ENCODE measurements around the gene GFRAL.

Gene GFRAL

DNA sequence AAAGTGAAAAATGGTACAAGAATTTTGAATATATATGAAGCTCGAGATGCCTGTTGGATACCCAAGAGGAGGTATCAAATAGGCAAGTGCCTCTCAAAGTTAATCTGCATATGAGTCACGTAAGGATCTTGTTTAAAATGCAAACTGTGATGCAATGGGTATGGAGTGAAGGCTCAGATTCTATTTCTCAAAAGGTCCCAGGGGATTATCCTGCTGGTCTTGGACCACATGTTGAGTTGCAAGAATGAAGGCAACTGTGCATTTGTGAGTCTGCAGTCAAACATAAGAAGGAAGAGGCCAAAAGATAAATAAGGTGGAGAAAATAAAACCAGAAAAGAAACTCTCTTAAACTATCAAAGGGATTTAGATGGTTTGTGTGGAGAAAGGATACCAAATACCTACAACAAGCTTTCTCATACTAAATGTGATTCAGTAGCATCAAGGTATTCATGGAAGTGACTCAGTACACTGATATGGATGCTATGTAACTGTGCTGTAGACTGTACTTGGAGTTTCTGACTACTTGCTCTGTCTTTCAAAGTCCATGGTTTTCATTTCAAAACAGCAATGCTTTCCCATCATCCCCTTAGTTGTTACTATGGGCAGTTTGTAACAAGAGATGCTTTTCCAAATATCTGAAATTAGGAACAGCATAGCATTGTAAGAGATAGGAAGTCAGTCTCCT, 106.3 kb downstream of the GFRAL start:
- no peak for TF ChIP-seq EZH2phosphoT487 (IDR thresholded peaks at IDR 0.05; ENCODE audit: borderline replicate concordance)
- TF ChIP-seq, protein P1, sequence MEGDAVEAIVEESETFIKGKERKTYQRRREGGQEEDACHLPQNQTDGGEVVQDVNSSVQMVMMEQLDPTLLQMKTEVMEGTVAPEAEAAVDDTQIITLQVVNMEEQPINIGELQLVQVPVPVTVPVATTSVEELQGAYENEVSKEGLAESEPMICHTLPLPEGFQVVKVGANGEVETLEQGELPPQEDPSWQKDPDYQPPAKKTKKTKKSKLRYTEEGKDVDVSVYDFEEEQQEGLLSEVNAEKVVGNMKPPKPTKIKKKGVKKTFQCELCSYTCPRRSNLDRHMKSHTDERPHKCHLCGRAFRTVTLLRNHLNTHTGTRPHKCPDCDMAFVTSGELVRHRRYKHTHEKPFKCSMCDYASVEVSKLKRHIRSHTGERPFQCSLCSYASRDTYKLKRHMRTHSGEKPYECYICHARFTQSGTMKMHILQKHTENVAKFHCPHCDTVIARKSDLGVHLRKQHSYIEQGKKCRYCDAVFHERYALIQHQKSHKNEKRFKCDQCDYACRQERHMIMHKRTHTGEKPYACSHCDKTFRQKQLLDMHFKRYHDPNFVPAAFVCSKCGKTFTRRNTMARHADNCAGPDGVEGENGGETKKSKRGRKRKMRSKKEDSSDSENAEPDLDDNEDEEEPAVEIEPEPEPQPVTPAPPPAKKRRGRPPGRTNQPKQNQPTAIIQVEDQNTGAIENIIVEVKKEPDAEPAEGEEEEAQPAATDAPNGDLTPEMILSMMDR (conservative IDR thresholded peaks at IDR 0.05; ENCODE audit: low read length): no peak
- no peaks in the 10 kb centered on the region for H4K20me1 ChIP-seq (ENCODE audit: insufficient read depth, low read length, poor library complexity, severe bottlenecking)
- no peak overlapping the region for H3K9ac ChIP-seq (ENCODE audit: low read depth, low read length, poor library complexity, severe bottlenecking)
- H3K4me3 ChIP-seq (ENCODE audit: low read length, poor library complexity, severe bottlenecking): no peak overlapping the region
- H3F3A ChIP-seq (ENCODE audit: low read depth): no peaks in the 10 kb centered on the region
- H3K27me3 ChIP-seq (ENCODE audit: insufficient read depth, low read length, poor library complexity, severe bottlenecking): no peaks in the 10 kb centered on the region
- no peaks in the 10 kb centered on the region for H3K9me2 ChIP-seq (replicated peaks; ENCODE audit: low read depth, low read length)
- H3K79me2 ChIP-seq (ENCODE audit: insufficient read depth, low read length): no peaks in the 10 kb centered on the region
- no peak overlapping the region for H2AFZ ChIP-seq (ENCODE audit: low read length)
- no peaks in the 10 kb centered on the region for H3K9me3 ChIP-seq (ENCODE audit: insufficient read depth, low read depth, low read length)
- H3K4me1 ChIP-seq (ENCODE audit: insufficient read depth, low read length, poor library complexity, severe bottlenecking): no peaks in the 10 kb centered on the region
- no peaks in the 10 kb centered on the region for H3K36me3 ChIP-seq (ENCODE audit: insufficient read depth, low read length)
- H3K4me2 ChIP-seq (ENCODE audit: low read depth, low read length, poor library complexity, severe bottlenecking): no peak overlapping the region

DNA sequence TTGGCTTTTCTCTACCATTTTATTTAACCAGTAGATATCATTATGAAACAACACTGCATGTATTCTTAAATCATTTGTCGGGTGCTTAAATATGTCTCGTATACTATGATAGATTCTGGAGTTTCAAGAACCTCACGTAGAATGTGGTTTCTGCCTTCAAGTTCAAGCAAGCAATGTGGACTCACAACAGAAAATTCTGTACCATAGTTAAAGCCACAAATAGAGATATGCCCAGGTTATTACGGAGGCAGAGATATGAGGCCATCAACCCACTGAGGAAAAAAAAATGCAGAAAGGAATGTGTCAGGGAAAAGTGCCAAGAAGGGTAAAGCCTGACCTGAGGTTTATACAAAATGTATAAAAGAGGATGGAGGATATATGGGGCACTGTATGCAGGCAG, 109.9 kb downstream of the GFRAL start:
- Histone ChIP-seq H3K4me3 (ENCODE audit: low read length, poor library complexity, severe bottlenecking) (no peak overlapping the region), H3K4me1 (ENCODE audit: insufficient read depth, low read length, poor library complexity, severe bottlenecking) (no peaks in the 10 kb centered on the region), H3K36me3 (ENCODE audit: insufficient read depth, low read length) (no peaks in the 10 kb centered on the region), H4K20me1 (ENCODE audit: insufficient read depth, low read length, poor library complexity, severe bottlenecking) (no peaks in the 10 kb centered on the region), H3K9ac (ENCODE audit: low read depth, low read length, poor library complexity, severe bottlenecking) (no peak overlapping the region), H3K4me2 (ENCODE audit: low read depth, low read length, poor library complexity, severe bottlenecking) (no peak overlapping the region), H2AFZ (ENCODE audit: low read length) (no peak overlapping the region), H3F3A (ENCODE audit: low read depth) (no peaks in the 10 kb centered on the region), H3K27me3 (ENCODE audit: insufficient read depth, low read length, poor library complexity, severe bottlenecking) (no peaks in the 10 kb centered on the region), H3K9me2 (replicated peaks; ENCODE audit: low read depth, low read length) (no peaks in the 10 kb centered on the region), H3K79me2 (ENCODE audit: insufficient read depth, low read length) (no peaks in the 10 kb centered on the region), H3K9me3 (ENCODE audit: insufficient read depth, low read depth, low read length) (no peaks in the 10 kb centered on the region)
- TF ChIP-seq EZH2phosphoT487 (IDR thresholded peaks at IDR 0.05; ENCODE audit: borderline replicate concordance): no peak
- TF ChIP-seq, protein P1 (conservative IDR thresholded peaks at IDR 0.05; ENCODE audit: low read length): no peak

DNA sequence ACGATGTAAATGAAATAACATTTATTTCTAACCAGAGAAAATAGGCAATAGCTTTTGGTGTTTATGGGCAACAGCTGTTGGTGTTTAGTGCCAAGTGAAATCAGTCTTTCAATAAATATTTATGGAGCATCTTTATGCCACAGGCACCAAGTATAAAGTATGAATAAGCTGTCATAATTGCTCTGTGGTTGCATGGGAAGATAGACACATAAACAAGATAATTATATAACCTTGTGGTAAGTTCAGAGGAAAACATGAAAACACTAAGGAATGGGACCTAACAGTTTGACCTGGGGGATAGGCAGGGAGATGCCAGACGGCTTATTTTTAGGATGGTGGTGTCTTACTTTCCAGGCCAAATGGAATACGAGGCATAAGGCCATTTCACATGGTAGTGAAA, 110.9 kb downstream of the GFRAL start:
- Histone ChIP-seq H3K36me3 (ENCODE audit: insufficient read depth, low read length) (no peaks in the 10 kb centered on the region), H3F3A (ENCODE audit: low read depth) (no peaks in the 10 kb centered on the region), H3K79me2 (ENCODE audit: insufficient read depth, low read length) (no peaks in the 10 kb centered on the region), H3K9ac (ENCODE audit: low read depth, low read length, poor library complexity, severe bottlenecking) (no peak overlapping the region), H4K20me1 (ENCODE audit: insufficient read depth, low read length, poor library complexity, severe bottlenecking) (no peaks in the 10 kb centered on the region), H3K9me3 (ENCODE audit: insufficient read depth, low read depth, low read length) (no peaks in the 10 kb centered on the region), H3K9me2 (replicated peaks; ENCODE audit: low read depth, low read length) (no peaks in the 10 kb centered on the region), H2AFZ (ENCODE audit: low read length) (no peak overlapping the region), H3K4me3 (ENCODE audit: low read length, poor library complexity, severe bottlenecking) (no peak overlapping the region), H3K4me1 (ENCODE audit: insufficient read depth, low read length, poor library complexity, severe bottlenecking) (no peaks in the 10 kb centered on the region), H3K27me3 (ENCODE audit: insufficient read depth, low read length, poor library complexity, severe bottlenecking) (no peaks in the 10 kb centered on the region), H3K4me2 (ENCODE audit: low read depth, low read length, poor library complexity, severe bottlenecking) (no peak overlapping the region)
- TF ChIP-seq, protein P1 (conservative IDR thresholded peaks at IDR 0.05; ENCODE audit: low read length): no peak
- TF ChIP-seq EZH2phosphoT487 (IDR thresholded peaks at IDR 0.05; ENCODE audit: borderline replicate concordance): no peak
